Raji (cell line): ENCODE data around the gene BSG.

Source experiments
- POLR2A ChIP-seq: IDR thresholded peaks from 2 replicates; pipeline ENCODE4 v1.6.1; 2011; ENCODE audit warnings: low read depth, low read length, control low read depth; ENCODE audit not compliant: insufficient read depth

BSG gene

GRCh38 chr19:629961-630714 is 57.7 kb downstream of the BSG start:
- TF ChIP-seq POLR2A: no peak

- no peak; the same call in 1 of the 2 replicates for TF ChIP-seq POLR2A
These were observed 60.2 kb downstream of the BSG start for GRCh38 chr19:632579-633067.
